ENCODE measurements around the gene ALG1.
"Not testable (repeated sequence)": the region's sequence is repeated elsewhere in the genome, so short reads cannot be mapped to it uniquely, and the experiment has no call there.

ALG1 gene

GRCh38 chr16:5044011-5044540, 27.6 kb upstream of the ALG1 start:
- DNase-seq = no peak

DNA sequence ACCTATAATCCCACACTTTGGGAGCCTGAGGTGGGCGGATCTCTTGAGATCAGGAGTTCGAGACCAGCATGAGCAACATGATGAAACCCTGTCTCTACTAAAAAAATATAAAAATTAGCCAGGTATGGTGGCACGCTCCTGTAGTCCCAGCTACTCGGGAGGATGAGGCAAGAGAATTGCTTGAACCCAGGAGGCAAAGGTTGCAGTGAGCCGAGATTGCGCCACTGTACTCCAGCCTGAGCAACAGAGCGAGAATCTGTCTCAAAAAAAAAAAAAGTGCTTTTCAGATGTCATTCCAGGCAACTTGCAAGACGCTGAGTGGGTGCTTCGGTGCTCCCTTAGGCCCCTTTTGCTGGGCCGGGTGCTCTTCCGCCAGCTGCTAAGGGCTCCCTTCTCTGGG, 27.1 kb upstream of the ALG1 start:
- not testable (repeated sequence) for DNase-seq

DNA sequence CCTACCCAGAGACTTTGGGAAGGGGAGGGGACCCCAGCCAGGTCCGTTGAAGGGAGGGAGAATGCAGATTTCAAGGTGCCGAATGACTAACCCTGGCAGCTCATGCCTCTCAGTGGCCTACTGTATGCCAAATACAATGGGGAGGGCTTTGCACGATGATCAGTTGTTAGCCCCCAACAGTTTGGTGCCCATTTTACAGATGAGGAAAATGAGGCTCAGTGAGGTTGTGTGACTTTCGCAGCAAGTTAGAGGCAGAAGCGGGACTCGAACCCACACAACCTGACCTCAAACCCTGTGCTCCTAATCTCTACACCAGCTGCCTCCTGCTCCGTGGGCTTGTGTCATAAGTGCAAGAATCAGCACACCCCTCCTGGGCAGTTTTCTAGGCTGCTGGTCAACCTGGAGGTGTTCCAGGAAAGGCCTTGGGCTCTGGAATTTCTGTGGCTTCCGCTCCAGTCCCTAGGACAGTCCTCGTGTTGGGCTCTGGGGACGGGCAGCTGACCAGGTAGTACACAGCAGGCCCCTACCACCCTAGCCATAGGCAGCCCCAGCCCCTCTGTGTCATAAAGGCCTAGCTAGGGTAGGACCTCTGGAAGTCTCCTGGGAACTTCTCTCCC, 26.0 kb upstream of the ALG1 start:
- DNase-seq = no peak

GRCh38 chr16:5046914-5047313, 24.7 kb upstream of the ALG1 start:
- no peak for DNase-seq

- DNase-seq = no peak
These were observed 16.5 kb upstream of the ALG1 start for GRCh38 chr16:5054876-5055865.

- no peak for DNase-seq
These were observed 15.3 kb upstream of the ALG1 start for GRCh38 chr16:5056352-5056751.

DNA sequence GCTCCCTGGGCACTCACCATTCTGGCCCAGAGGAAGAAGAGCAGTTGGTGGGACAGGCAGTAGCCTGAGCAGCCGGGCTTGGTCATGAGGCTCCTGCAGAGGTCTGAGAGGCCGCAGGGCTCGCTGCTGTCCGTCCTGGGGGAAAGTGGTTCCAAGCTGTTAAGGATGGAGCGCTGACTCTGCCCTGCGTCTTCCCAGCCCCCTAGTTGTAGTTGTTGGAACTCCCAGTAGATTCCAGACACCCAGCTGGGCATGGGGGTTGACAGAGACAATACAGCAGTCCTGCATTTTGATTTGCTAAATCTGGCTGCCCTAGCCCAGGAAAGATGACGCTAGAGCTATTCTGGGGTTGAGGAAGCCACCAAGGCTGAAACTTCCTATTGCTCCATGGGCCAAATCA, 13.2 kb upstream of the ALG1 start:
- no peak for DNase-seq

- no peak for DNase-seq
These were observed 12.1 kb upstream of the ALG1 start for GRCh38 chr16:5059386-5060072.

DNA sequence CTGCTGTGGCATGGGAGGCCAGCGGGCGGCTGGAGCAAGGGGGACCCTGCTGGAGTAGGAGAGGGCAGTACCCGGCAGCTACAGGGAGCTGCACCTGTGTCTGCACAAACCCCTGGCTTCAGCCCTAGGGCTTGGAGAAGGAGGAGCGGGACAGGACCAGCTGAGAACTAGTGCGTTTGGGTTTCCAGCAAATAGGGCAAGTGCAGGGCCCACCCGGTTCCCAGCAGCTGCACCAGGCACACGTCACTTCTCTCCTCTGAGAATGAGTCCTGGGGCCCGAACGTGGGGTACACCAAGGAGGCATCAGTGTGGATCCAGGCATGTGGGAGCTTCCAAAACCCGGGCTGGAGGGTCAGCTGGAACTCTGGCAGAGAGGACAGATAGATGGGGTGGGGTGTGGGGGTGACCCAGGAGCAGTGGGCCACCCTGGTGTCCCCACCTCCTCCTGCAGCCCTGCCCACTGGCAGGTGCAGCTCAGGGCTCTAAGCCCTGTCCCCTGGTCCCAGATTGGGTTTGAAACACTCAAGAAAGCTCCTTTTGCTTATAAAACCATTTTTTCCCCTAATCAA, 11.5 kb upstream of the ALG1 start:
- no peak for DNase-seq

DNA sequence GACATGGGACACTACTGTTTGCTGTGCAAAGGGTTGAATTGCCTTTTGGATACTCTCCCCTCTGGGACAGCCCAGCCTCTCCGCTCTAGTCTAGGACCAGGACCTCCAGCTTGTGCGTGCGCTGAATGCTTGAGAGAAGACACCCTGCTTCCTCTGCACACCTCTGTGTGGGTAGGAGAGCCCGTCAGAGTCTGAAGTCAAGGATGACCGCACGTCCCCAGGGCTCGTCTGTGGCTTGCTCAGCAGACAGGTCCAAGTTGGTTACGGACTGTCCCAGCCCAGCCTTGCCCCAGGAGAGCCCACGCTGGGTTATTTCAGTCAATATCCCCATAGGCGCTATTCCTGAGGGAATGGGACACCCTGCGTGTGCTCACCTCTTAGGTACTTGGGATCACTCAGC, 9.6 kb upstream of the ALG1 start:
- no peak for DNase-seq

GRCh38 chr16:5062790-5063765, 8.6 kb upstream of the ALG1 start:
- DNase-seq = no peak

- no peak for DNase-seq
These were observed 6.7 kb upstream of the ALG1 start for GRCh38 chr16:5064915-5065314.

DNA sequence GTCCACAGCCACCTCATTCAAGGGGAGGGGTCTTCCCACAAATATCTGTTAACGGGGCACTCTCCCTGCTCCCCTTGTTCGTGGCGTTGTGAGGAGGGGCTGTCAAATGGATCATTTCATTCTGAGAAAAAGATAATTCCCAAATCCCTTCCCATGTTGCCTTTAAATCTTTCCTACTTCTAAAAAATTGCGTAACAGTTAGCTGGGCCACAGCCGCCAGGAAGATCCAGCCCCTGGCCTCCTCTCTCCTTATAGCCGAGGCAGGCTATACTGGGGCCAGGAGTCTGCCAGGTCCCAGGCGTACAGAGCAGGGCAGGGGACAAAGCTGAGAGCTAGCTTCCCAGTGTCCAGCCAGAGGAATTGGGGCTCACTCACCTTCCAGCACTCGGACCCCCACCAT, 6.3 kb upstream of the ALG1 start:
- DNase-seq = no peak

GRCh38 chr16:5065813-5066212, 5.8 kb upstream of the ALG1 start, which contains the start of gene C16orf89:
Gene C16orf89, minus strand, starts transcription at chr16:5065956. Its CDS starts 48 bp downstream, at chr16:5065908.
- DNase-seq = no peak

- no peak for DNase-seq
These were observed 5.1 kb upstream of the ALG1 start for GRCh38 chr16:5066511-5066910.

DNA sequence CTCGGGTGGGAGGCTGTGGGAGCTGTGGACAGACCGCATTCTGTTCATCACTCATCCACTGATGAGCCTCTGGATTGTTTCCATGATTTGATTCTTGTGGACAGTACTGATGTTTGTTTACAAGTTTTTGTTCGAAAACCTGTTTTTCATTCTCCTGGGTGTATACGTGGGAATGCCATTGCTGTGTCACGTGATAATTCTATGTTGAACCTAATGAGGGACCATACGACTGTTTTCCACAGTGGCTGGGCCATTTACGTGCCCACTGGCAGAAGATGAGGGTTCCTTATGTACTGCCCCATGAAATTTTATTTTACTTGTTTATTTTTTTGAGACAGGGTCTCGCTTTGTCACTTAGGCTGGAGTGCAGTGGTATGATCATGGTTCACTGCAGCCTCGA, 2.6 kb upstream of the ALG1 start:
- no peak for DNase-seq

DNA sequence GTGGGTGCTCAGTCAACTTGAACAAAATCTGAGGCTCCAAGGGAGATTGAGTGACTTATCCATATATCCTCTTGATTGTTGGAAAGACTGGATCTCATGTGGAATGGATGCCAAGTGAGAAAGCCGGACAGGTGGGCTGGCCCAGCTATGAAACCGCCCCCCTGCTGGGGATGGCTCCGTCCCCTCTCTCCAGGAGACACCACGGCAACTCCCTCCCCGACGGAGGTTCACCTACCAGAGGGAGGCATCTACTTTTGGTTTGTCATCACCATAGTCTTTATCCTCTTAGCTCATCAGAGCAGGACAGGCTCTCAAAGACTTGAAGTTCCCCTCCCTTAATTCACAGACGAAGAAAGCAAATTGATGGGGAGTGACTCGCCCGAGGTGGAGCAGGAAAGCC, 1.8 kb upstream of the ALG1 start:
- no peak for DNase-seq

GRCh38 chr16:5070431-5071186, 1.0 kb upstream of the ALG1 start:
- DNase-seq = no peak

DNA sequence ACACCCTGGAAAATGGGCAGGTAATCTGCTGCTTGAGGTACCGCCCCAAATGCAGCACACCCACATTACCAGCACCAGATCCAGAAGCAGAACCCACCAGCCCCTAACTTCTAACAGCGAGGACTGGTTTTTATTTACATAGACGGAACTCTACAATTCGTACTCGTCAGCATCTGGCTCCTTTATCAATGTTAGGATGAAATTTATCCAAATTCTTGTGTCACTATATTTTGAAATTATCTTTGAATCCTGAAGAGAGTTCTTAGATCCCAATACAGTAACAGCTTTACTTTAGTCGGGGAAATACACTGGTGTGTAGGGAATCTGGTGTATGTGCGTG, 332 bp upstream of the ALG1 start:
- DNase-seq = no peak
